Thyroid gland (tissue), 4 donors: ENCODE data around the gene S100A7. TPM values are rescaled to one million over a fixed set of nuclear protein-coding genes. Genes with fewer than 3 reads are reported as not detected.

ENCODE experiments used
- DNase-seq, 2 donors: peaks; one replicate each; pipeline ENCODE4 v3.0.0-alpha.2; 2019
- H3K27ac ChIP-seq, 3 donors: fragments of 200-600 bp; sonication (generic); 1 replicate in 2 of 3; 2 replicates in 1 of 3; pipeline ENCODE4 v1.5.1; 2016 to 2019; ENCODE audit warnings: mild to moderate bottlenecking in 1 of 3, moderate library complexity in 1 of 3
- H3K27me3 ChIP-seq: fragments of 200-600 bp; sonication (generic); one replicate; pipeline ENCODE4 v1.5.1; 2019
- H3K36me3 ChIP-seq, 2 donors: fragments of 200-600 bp; sonication (generic); one replicate each; pipeline ENCODE4 v1.5.1; 2016 to 2019
- H3K4me1 ChIP-seq, 2 donors: fragments of 200-600 bp; sonication (generic); one replicate each; pipeline ENCODE4 v1.5.1; 2017 to 2019
- H3K4me3 ChIP-seq, 3 donors: fragments of 200-600 bp; sonication (generic); replicated peaks in 1 of 3; 1 replicate in 2 of 3; 2 replicates in 1 of 3; pipeline ENCODE4 v1.5.1; 2016; ENCODE audit warnings: mild to moderate bottlenecking in 1 of 3
- H3K9me3 ChIP-seq: fragments of 200-600 bp; sonication (generic); one replicate; pipeline ENCODE4 v1.5.1; 2017
- CTCF ChIP-seq, 6 experiments: fragments of 200-600 bp in 3 of 6; fragments of 450-650 bp in 3 of 6; sonication (generic) in 3 of 6; IDR thresholded peaks; one replicate each; pipeline ENCODE4 v1.5.1; 2016 to 2019; ENCODE audit warnings: antibody characterized with exemption in 6 of 6, mild to moderate bottlenecking in 2 of 6, inconsistent platforms in 1 of 6, moderate library complexity in 1 of 6
- POLR2A ChIP-seq, 2 donors: fragments of 450-650 bp; IDR thresholded peaks; one replicate each; pipeline ENCODE4 v1.6.1; 2017; ENCODE audit warnings: antibody characterized with exemption in 2 of 2, mild to moderate bottlenecking in 2 of 2, moderate library complexity in 1 of 2
- WGBS, 2 donors: methylation state at CpG; one replicate each; pipeline ENCODE4 v1.1.5; 2017; 5-methylcytosine and 5-hydroxymethylcytosine counted together
- intact Hi-C: fragments of 100-400 bp; cut with DNase I; formaldehyde crosslinking; loops from one replicate; pipeline ENCODE4 v1.15.1; 2023
- total RNA-seq, 4 donors: library from RNA; depleted of rRNA; stranded (reverse); fragments of >200 nt; gene quantifications; one replicate each; pipeline ENCODE4 v1.2.3, GENCODE V29; 2016

The S100A7 gene
- total RNA-seq, 4 donors from 2014 or later = not detected

GRCh38 chr1:153494976-153495535, 34.6 kb upstream of the S100A7 start:
- Histone ChIP-seq H3K4me1 (no peaks in the 10 kb centered on the region), H3K4me3 (no peak overlapping the region), H3K36me3 (no peaks in the 10 kb centered on the region), H3K27me3 (no peaks in the 10 kb centered on the region), H3K9me3 (no peaks in the 10 kb centered on the region), H3K27ac (no peak overlapping the region)
- TF ChIP-seq POLR2A (IDR thresholded peaks at IDR 0.05) (no peak), CTCF (IDR thresholded peaks at IDR 0.05) (peak; percentile 71 to 88 (median 81))
- intact Hi-C loops = loop anchor here (5.0 kb wide), 1 partner anchor 143 kb away; no protein-coding TSS in a partner anchor
- 31 to 41% methylated on average over 6 of the region's 6 CpGs for WGBS, 2 donors
- DNase-seq = peak; percentile 52 to 67

- Histone ChIP-seq H3K4me1 (peaks cover 0 to 6% of the 10 kb centered on the region in 2 donors), H3K4me3 (no peak overlapping the region), H3K27me3 (no peaks in the 10 kb centered on the region), H3K9me3 (no peaks in the 10 kb centered on the region), H3K27ac (no peak overlapping the region), H3K36me3 (no peaks in the 10 kb centered on the region)
- DNase-seq = no peak
- WGBS, 2 donors = 78 to 80% methylated on average over 6 of the region's 6 CpGs
- TF ChIP-seq CTCF (IDR thresholded peaks at IDR 0.05) (no peak), POLR2A (IDR thresholded peaks at IDR 0.05) (no peak)
- intact Hi-C loops = no loop called here
These were observed 33.0 kb upstream of the S100A7 start for GRCh38 chr1:153493343-153493960.

GRCh38 chr1:153490272-153491051, 30.0 kb upstream of the S100A7 start:
- intact Hi-C loops = no loop called here
- WGBS, 2 donors = 47 to 61% methylated on average over 12 of the region's 12 CpGs
- no peak overlapping the region for H3K4me3 ChIP-seq

GRCh38 chr1:153488731-153489130, 28.3 kb upstream of the S100A7 start:
- Histone ChIP-seq H3K27me3 (no peaks in the 10 kb centered on the region), H3K4me3 (no peak overlapping the region), H3K27ac (no peak overlapping the region), H3K4me1 (peaks cover 0 to 7% of the 10 kb centered on the region in 2 donors), H3K9me3 (no peaks in the 10 kb centered on the region), H3K36me3 (no peaks in the 10 kb centered on the region)
- 15 to 23% methylated on average over 4 of the region's 4 CpGs for WGBS, 2 donors
- TF ChIP-seq POLR2A (IDR thresholded peaks at IDR 0.05) (no peak), CTCF (IDR thresholded peaks at IDR 0.05) (no peak)
- intact Hi-C loops = no loop called here
- no peak for DNase-seq

More at GRCh38 chr1:153490272-153491051, 30.0 kb upstream of the S100A7 start:
- H3K9me3 ChIP-seq = no peaks in the 10 kb centered on the region
- peaks cover 0 to 7% of the 10 kb centered on the region in 2 donors for H3K4me1 ChIP-seq
- no peak overlapping the region for H3K27ac ChIP-seq
- DNase-seq = peak; percentile 10
- no peaks in the 10 kb centered on the region for H3K36me3 ChIP-seq
- no peaks in the 10 kb centered on the region for H3K27me3 ChIP-seq
- TF ChIP-seq CTCF (IDR thresholded peaks at IDR 0.05) (no peak), POLR2A (IDR thresholded peaks at IDR 0.05) (no peak)

GRCh38 chr1:153487707-153488106, 27.3 kb upstream of the S100A7 start:
- no peaks in the 10 kb centered on the region for H3K36me3 ChIP-seq
- no peak overlapping the region for H3K4me3 ChIP-seq
- no peaks in the 10 kb centered on the region for H3K27me3 ChIP-seq
- WGBS, 2 donors = 93 to 98% methylated on average over 2 of the region's 2 CpGs
- H3K4me1 ChIP-seq = peaks cover 0 to 7% of the 10 kb centered on the region in 2 donors
- TF ChIP-seq POLR2A (IDR thresholded peaks at IDR 0.05) (no peak), CTCF (IDR thresholded peaks at IDR 0.05) (no peak)
- H3K27ac ChIP-seq = no peak overlapping the region
- DNase-seq = no peak
- intact Hi-C loops = no loop called here
- no peaks in the 10 kb centered on the region for H3K9me3 ChIP-seq
